IPS DF 19.7 (cell line): ENCODE results near the gene IGF1R.

Source experiments
- DNase-seq: peaks from one replicate; pipeline ENCODE4 v3.0.0-alpha.2; 2013; ENCODE audit warnings: low read depth, low spot score

The IGF1R gene

DNA sequence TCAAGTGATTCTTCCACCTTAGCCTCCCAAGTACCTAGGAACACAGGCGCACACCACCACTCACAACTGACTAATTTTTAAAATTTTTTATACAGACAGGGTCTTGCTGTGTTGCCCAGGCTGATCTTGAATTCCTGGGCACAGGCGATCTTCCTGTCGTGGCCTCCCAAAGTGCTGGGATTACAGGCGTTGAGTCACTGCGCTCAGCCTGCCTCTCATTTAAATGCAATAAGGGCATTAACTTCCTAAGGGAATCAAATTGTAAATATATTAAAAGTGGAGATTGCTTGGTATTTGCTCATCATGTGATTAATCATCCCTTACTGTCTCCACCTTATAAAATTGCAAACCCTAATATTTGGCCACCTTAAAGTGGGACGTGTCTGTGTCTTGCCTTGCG, 294.1 kb downstream of the IGF1R start:
- DNase-seq: no peak

DNA sequence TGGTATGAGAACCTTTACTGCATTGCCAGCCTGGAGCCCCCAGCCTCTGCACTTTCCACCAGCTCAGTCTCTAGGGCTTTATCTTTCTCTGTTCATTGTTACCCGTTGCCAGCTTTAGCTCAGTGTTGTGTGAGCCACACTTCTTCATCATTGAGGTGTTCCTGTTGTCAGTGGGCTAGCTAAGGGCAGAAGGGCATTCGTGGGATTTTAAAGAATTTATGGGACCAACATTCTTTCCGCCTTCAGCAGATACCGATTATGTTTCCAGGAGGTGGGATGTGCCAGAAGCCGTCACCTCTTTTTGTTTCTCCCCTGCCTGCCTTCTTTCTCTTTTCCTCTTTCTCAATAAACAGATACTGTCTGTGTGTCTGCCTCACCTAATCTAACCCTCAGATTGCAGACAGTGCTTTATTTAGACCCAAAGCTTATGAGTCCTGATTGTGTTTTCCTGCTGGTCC, 294.7 kb downstream of the IGF1R start:
- DNase-seq: no peak

DNA sequence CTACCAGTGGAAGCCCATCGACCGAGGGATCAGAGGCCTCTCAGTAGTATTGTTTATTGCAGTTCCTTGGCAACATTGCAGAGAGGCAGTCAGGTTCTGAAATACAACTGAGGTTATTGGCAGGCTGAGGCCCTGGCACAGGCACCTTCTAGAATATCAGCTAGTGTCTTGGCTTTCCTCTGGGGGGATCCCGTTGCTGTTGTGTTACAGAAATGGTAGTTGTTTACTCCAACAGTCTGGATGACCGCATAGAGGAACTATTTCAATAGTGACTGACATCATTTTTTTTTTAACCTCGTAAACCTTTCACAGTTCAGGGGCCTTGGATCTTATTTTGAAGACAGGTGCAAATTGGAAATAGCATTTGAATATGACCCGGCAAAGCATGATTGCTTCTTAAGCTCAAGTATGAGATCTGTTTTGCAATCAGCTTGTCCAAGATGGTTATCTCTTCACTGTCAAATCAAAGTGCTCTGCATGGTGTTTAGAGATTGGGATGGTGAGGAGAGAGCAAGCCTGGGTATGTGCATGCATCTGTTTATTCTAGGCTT, 295.3 kb downstream of the IGF1R start:
- DNase-seq: no peak

DNA sequence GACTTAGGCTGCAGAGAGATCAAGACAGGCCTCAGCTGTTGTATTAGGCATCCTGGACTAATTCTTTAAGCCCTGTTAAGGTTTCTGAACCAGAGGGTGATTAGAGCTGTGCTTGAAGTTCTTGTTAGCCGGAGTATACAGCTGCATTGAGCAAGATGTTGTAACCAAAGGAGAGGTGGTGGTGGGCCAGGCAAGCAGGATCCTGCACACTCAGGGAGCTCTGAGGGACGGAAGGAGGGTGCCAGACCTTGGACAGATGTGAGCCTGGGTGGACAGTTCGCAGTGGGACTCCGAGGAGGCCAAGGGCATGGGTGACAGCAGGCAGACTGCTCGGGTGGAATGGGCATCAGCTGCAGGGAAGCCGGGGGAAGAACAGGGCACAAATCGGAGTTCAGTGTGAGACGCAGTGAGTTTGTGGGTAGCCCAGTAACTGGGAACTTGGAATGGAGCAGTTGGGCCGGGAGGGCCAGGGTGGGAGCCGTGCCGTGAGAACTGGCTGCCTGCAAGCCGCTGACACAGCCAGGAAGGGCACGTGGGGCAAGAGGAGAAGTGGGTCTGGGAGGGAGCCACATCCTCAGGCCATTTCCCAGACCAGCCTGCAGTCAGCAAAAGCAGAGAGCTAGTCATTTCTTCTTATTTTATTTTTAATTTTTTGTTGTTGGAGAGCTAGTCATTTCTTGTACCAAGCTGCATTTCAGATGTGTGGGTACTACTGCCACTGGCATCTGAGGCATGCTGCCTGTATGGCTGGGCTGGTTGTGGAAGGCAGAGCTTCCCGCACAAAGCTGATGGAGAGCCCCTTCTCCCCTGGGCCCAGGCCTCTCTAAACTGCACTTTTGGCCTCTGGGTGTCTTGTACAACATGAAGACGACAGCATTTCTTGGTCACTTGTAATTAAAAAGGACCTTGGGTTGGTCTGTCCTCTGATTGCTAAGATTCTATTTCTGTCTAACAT, 298.2 kb downstream of the IGF1R start:
- no peak for DNase-seq

DNA sequence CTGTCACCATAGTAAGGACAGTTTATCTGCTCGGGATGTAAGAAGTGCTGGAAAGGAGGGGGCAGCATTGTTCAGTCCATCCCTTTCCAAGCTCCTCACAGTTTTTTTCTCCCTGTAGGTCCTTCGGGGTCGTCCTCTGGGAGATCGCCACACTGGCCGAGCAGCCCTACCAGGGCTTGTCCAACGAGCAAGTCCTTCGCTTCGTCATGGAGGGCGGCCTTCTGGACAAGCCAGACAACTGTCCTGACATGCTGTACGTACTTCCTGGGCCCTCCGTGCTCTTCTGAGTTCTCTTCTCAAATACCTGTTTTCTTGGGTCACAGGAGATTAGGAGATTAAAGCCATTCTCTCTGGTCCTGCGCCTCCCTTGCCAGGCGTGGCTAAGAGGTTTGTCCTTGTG, 300.1 kb downstream of the IGF1R start:
- no peak for DNase-seq

DNA sequence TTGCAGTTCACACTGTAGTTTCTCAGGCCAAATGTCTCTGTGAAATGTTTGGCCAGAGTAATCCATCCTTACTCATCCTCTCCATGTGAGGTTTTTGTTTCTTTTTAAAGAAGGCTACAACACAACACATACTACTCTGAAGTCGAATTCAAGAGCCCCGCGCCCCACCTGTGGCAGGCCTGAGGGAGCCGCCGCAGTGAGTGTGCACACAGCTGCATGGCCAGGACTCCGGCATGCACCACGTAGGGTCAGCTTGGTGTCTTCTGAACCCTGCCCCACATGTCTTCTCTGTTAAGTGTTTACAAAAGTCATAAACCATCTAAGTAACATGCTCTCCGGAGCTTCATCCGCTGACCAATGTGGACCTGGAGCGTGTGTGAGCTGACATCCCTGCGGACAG, 300.6 kb downstream of the IGF1R start:
- DNase-seq: no peak

DNA sequence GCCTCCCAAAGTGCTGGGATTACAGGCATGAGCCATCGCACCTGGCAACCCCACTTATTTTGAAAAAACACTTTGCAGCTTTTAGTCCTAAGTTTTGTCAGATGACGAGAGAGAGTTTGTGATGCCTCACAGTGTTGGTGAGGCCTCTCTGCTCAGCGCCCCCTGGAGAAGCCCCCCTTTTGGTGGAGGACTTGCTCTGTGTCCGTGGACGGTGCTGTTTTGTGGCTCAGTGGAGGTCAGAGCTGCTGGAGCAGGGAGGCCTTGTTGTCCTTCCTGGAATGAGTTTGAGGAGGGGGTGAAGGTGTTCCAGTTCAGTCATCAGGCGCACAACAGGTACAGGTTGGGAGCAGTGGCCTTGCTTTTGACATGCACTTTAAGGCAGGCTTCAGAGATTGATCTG, 301.3 kb downstream of the IGF1R start:
- no peak for DNase-seq

DNA sequence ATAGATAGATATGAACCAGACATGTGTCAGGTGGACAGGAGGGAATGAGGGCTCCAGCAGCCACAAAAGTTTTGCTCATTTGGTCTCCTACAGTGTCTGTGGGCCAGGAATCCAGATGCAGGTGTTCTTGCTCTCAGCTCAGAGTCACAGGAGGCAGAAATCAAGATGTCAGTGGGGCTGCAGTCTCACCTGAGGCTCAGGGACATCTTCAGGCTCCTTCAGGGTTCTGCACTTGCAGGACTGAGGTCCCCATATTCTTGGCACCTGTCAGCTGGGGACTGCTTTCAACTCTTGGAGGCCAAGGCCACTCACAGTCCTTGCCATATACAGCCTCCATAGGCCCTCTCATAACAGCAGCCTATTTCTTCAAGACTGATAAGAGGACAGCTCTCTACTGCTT, 301.9 kb downstream of the IGF1R start:
- DNase-seq: no peak

DNA sequence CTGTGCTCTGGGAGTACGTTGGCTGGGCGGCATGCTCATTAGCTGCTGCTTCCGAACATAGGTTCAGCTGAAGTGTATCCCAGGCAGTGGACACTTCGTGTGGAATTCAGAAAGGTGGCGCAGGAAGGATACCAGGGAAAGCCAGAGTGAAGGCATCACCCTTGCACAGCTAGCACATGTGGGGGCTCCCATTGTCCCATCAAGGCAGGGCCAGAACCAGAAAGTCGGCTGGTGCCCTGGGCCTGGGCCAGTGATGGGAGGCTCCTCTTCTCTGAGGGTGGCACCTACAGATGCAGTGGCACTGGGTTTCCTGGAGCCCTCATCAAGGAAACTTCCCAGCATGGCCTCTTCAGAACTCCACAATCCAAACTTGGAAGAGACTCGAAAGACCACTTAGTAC, 302.7 kb downstream of the IGF1R start:
- no peak for DNase-seq

DNA sequence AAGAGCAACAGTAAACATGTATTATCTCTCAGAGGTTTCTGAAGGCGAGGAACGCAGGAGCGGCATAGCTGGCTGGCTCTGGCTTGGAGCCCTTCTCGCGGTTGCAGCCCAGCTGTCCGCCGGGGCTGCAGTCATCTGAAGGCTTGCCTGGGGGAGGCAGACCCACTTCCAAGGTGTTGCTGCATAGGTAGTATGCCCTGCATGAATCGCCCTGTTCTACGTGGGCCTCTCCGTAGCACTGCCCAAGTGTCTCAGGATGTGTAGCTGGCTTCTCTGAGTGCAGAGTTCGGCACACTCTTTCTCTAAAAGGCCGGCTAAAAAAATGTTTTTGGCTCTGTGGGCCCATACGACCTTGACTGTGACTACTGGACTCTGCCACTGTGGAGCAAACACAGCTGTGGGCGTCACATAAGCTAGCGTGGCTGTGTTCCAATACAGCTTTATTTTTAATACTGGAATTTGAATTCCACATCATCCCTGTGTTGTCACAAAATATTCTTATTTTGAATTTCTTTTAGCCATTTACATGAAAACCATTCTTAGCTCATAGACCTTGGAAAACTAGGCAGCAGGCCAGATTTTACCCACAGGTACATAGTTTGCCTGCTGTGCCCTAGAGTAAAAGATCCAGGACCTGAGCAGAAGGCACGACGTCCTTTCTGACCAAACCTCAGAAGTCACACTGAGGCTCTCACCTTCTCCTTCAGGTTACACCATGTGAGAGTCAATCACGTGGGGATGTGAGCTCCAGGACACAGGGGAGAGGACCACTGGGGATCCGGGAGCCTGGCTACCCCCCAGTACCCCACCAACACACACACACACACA, 303.4 kb downstream of the IGF1R start:
- no peak for DNase-seq

DNA sequence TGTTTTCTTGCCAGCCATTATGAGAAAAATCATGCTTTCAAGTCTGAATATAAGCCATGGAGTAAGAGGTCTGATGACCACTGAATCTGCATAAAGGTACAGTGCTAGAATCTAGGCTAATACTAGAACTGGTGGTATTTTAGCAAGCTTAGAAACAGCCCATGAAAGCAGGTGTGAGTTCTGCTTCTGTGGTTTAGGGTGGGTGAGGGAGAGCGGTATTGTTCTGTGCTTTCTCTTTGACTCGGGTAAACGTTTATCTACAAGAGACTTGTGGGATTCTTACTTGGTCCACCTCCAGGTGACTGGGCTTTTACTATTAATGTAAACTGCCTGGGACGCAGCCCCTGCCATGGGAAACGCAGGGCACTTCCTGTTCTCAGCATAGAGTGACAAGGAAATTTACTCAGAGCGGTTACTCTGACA, 304.1 kb downstream of the IGF1R start:
- no peak for DNase-seq

DNA sequence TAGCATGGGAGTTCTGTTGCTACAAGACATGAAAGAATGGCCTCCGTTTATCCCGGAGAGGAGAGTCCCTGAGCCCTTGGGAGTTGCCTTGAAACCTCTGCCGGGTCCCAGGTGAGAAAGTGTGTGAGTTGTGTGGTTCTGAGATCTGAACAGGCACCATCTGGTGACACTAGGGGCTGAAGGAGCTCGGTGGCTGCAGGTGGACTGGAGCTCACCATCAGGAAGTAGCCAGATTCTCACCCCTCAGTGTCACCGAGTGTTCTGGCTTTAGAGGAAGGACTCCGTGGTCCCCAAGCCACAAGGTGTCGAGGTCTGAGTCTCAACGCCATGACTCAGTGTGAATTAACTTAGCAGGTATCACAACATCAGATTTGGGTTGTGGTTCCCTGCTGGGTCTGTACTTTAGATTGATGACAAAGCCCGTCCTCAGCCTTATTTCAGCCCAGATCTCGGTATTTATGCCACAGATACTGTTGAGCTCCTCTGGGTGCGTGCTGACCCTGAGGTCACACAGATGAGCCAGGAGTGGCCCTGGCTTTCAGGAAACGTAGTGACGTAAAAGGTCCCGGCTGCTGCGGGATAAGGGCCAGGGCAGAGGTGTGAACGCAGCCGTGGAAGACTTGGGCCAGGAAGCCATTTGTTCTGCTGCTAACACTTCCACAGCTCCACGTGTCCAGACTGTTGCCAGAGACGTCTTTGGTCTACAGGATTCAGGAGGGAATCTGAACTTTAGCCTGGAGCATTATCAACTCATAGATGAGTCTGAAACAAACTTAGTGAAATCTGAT, 304.9 kb downstream of the IGF1R start:
- DNase-seq: no peak

DNA sequence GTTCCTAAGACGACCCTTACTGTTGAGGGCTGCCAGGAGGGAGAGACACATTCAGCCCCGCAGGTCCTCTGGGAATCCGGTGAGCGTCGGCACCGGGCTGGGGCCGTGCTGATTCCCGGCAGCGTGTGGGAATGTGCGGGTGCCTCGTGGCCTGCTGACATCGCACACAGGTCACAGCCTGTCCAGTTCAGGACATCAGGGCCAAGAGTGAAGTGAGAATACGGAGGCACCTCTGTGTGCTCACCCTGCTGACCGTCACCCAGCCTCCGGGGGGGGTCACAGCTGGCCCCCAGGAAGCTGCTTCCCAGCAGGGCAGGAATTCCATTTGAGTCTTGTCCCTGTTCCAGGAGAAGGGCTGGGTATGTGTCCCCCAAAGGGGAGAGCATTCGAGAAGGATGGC, 305.6 kb downstream of the IGF1R start:
- DNase-seq: no peak

DNA sequence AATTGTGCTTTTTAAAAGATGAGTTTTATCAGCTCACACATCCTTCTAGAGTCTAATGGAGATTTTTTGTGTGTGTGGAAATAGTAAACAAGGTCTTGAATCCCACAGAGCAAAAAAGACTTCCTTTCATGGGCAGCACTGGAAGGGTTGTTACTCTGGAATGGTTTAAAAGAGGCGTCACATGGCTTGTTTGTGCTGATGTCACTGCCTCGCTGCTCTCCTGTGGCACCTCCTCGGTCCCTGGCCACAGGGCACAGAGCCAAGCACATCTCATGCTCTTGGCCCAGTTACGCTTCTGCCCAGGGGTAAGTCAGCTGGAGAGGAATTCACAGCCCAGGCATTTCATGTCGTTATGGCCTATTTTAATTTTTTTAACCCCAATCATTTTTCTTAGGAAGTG, 306.1 kb downstream of the IGF1R start:
- DNase-seq: no peak

DNA sequence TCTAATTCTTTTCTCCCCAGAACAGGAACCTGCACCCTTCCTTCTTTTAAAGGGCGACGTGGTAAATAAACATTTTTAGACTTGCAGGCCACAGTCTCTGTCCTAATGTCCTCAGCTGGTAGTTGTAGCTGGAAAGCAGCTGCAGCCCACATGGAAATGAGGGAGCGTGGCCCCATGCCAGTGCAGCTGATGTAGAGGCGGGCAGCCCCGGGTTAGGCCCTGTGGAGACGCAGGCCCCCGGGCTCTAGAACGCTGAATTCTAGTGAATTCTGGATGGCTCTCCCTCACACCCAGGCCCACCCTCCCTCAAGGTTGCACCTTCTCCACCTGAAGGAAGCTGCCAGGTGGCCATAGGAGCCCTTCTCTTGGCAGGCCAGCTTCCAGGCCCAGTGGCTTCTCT, 307.0 kb downstream of the IGF1R start:
- DNase-seq: no peak

DNA sequence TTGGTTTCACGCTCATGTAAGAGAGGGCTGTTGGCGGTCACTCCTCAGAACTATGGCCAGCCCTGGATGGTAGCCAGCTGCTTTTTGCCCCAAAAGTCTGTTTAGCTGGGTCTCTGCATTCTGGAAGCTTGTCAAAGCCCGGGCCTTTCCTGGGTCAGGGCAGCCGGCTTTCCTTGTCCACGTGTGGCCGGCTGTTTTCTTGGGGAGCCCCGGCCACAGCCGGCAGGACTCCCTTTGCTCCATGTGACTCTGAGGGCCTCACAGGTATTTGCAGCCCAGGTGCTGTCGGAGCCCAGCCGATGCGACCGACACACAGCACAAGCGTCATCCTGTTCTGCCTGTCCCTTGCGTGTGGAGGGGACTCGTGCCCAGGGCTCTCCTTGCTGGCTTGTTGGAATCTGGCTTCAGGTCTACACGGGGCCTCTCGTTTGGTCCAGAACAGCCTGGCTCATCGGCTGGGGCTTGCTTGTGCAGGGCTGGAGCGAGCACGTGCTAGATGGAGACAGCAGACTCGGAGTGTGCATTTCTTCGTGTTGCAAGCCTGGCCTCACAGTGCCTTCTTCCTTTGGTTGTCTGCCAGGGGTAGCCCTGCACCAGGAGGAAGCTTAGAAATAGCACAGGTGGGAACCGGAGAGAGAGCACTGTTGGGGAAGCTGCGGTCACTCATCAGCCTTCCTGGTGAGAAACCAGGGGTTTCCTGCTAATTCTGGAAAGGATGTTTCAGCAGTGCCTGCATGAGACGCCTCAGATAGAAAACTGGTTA, 307.8 kb downstream of the IGF1R start:
- no peak for DNase-seq

DNA sequence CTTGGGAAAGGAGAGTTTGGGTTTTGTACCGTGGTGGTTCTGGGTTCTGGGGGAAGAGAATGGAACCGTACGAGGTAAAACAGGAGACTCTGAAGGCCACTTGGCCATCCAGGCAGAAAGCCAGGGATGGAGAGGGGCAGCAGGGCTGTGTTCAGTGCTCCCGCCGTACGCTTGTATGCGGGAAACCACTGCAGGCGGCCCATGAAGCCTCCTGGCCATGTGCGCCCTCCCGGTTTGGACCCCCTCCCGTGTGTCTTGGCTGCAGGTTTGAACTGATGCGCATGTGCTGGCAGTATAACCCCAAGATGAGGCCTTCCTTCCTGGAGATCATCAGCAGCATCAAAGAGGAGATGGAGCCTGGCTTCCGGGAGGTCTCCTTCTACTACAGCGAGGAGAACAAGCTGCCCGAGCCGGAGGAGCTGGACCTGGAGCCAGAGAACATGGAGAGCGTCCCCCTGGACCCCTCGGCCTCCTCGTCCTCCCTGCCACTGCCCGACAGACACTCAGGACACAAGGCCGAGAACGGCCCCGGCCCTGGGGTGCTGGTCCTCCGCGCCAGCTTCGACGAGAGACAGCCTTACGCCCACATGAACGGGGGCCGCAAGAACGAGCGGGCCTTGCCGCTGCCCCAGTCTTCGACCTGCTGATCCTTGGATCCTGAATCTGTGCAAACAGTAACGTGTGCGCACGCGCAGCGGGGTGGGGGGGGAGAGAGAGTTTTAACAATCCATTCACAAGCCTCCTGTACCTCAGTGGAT, 308.6 kb downstream of the IGF1R start:
- no peak for DNase-seq

DNA sequence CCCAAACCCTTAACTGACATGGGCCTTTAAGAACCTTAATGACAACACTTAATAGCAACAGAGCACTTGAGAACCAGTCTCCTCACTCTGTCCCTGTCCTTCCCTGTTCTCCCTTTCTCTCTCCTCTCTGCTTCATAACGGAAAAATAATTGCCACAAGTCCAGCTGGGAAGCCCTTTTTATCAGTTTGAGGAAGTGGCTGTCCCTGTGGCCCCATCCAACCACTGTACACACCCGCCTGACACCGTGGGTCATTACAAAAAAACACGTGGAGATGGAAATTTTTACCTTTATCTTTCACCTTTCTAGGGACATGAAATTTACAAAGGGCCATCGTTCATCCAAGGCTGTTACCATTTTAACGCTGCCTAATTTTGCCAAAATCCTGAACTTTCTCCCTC, 309.3 kb downstream of the IGF1R start:
- DNase-seq: no peak

DNA sequence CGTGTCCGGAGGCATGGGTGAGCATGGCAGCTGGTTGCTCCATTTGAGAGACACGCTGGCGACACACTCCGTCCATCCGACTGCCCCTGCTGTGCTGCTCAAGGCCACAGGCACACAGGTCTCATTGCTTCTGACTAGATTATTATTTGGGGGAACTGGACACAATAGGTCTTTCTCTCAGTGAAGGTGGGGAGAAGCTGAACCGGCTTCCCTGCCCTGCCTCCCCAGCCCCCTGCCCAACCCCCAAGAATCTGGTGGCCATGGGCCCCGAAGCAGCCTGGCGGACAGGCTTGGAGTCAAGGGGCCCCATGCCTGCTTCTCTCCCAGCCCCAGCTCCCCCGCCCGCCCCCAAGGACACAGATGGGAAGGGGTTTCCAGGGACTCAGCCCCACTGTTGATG, 309.7 kb downstream of the IGF1R start:
- DNase-seq: no peak
